ENCODE data around the gene DNASE1L1. TPM values are rescaled to one million over a fixed set of nuclear protein-coding genes. Genes with fewer than 3 reads are reported as not detected.

The DNASE1L1 gene
- total and polyA plus RNA-seq, 4 donors: 9.3 to 22.1 (median 16.7) TPM

DNA sequence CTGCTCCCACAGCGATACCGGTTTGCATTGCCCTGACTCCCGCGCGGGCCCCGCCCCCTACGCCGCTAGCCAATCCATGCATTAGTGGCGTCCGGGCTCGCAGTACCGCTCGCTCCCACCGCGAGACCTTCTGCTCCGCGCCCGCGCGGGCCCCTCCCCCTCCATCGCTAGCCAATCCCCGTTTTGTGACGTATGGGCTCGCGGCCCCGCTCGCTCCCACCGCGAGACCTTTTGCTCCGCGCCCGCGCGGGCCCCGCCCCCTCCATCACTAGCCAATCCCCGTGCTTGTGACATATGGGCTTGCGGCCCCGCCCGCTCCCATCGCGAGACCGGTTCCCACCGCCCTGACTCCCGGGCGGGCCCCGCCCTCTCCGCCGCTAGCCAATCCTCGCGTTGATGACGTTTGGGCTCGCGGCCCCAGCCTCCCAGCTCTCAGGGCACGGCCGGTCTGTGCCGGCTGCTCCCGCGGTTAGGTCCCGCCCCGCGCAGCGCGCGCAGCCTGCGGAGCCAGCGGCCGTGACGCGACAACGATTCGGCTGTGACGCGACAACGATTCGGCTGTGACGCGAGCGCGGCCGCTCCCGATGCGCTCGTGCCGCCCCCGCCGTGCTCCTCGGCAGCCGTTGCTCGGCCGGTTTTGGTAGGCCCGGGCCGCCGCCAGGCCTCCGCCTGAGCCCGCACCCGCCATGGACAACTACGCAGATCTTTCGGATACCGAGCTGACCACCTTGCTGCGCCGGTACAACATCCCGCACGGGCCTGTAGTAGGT, 30.1 kb downstream of the DNASE1L1 start, which contains the start of gene EMD:
TSS of gene EMD (plus strand) at position 497 of the 770 bp plus-strand sequence. CDS start at position 687, 190 bp downstream.
- TF ChIP-seq HNF4G (IDR thresholded peaks at IDR 0.05): no peak
- no peak for TF ChIP-seq EGR1 (IDR thresholded peaks at IDR 0.05; ENCODE audit: low read depth in 2 of 2)
- TF ChIP-seq HNF4A (conservative IDR thresholded peaks at IDR 0.05): no peak
- TF ChIP-seq RXRA (IDR thresholded peaks at IDR 0.05): peak; percentile 32 to 40
- TF ChIP-seq RAD21 (IDR thresholded peaks at IDR 0.05): no peak
- no peak for TF ChIP-seq JUND (IDR thresholded peaks at IDR 0.05)
- TF ChIP-seq ZBTB33 (IDR thresholded peaks at IDR 0.05): peak; percentile 98
- no peak for TF ChIP-seq TAF1 (conservative IDR thresholded peaks at IDR 0.05)
- TF ChIP-seq FOXA1 (IDR thresholded peaks at IDR 0.05): peak; percentile 8
- no peak for TF ChIP-seq YY1 (IDR thresholded peaks at IDR 0.05)
- TF ChIP-seq GABPA (IDR thresholded peaks at IDR 0.05 in 1 of 2, conservative IDR thresholded peaks at IDR 0.05 in 1 of 2): peak in 1 of 2 donors; percentile 41
- no peak for TF ChIP-seq FOXA2 (IDR thresholded peaks at IDR 0.05)
- TF ChIP-seq, protein P1, sequence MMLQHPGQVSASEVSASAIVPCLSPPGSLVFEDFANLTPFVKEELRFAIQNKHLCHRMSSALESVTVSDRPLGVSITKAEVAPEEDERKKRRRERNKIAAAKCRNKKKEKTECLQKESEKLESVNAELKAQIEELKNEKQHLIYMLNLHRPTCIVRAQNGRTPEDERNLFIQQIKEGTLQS (IDR thresholded peaks at IDR 0.05): no peak
- peak; percentile 96 for TF ChIP-seq SP1 (IDR thresholded peaks at IDR 0.05)
- peak; percentile 11 for TF ChIP-seq NR2F2 (IDR thresholded peaks at IDR 0.05)
- no peak for TF ChIP-seq MAX (IDR thresholded peaks at IDR 0.05)
- TF ChIP-seq, protein P2, sequence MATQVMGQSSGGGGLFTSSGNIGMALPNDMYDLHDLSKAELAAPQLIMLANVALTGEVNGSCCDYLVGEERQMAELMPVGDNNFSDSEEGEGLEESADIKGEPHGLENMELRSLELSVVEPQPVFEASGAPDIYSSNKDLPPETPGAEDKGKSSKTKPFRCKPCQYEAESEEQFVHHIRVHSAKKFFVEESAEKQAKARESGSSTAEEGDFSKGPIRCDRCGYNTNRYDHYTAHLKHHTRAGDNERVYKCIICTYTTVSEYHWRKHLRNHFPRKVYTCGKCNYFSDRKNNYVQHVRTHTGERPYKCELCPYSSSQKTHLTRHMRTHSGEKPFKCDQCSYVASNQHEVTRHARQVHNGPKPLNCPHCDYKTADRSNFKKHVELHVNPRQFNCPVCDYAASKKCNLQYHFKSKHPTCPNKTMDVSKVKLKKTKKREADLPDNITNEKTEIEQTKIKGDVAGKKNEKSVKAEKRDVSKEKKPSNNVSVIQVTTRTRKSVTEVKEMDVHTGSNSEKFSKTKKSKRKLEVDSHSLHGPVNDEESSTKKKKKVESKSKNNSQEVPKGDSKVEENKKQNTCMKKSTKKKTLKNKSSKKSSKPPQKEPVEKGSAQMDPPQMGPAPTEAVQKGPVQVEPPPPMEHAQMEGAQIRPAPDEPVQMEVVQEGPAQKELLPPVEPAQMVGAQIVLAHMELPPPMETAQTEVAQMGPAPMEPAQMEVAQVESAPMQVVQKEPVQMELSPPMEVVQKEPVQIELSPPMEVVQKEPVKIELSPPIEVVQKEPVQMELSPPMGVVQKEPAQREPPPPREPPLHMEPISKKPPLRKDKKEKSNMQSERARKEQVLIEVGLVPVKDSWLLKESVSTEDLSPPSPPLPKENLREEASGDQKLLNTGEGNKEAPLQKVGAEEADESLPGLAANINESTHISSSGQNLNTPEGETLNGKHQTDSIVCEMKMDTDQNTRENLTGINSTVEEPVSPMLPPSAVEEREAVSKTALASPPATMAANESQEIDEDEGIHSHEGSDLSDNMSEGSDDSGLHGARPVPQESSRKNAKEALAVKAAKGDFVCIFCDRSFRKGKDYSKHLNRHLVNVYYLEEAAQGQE (IDR thresholded peaks at IDR 0.05): peak; percentile 75
- TF ChIP-seq, protein P3, sequence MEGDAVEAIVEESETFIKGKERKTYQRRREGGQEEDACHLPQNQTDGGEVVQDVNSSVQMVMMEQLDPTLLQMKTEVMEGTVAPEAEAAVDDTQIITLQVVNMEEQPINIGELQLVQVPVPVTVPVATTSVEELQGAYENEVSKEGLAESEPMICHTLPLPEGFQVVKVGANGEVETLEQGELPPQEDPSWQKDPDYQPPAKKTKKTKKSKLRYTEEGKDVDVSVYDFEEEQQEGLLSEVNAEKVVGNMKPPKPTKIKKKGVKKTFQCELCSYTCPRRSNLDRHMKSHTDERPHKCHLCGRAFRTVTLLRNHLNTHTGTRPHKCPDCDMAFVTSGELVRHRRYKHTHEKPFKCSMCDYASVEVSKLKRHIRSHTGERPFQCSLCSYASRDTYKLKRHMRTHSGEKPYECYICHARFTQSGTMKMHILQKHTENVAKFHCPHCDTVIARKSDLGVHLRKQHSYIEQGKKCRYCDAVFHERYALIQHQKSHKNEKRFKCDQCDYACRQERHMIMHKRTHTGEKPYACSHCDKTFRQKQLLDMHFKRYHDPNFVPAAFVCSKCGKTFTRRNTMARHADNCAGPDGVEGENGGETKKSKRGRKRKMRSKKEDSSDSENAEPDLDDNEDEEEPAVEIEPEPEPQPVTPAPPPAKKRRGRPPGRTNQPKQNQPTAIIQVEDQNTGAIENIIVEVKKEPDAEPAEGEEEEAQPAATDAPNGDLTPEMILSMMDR (IDR thresholded peaks at IDR 0.05; ENCODE audit: low read depth, low read length, missing input control): peak; percentile 18
- DNase-seq (ENCODE audit: low spot score): peak; percentile 96
- Histone ChIP-seq H3K4me3 (ENCODE audit: low read depth in 1 of 3, low read length in 3 of 3) (peak within 1 kb of the TSS; percentile 69 to 78 (median 72)), H3K27ac (ENCODE audit: low read depth in 1 of 2, low read length in 2 of 2) (peak within 1 kb of the TSS; percentile 96 to 98), H3K27me3 (ENCODE audit: control insufficient read depth in 4 of 4, insufficient read depth in 4 of 4, low read length in 3 of 4) (no peaks in the 10 kb centered on the region), H3K9me3 (ENCODE audit: control insufficient read depth in 4 of 4, low read length in 3 of 4) (no peaks in the 10 kb centered on the region), H3K4me1 (ENCODE audit: control insufficient read depth in 4 of 4, insufficient read depth in 4 of 4, low read length in 3 of 4) (peaks cover 4 to 11% (median 7%) of the 10 kb centered on the region in 4 donors), H3K9ac (ENCODE audit: low read depth in 1 of 2, low read length in 2 of 2) (peak within 1 kb of the TSS; percentile 87 to 91), H3K36me3 (ENCODE audit: control insufficient read depth in 4 of 4, insufficient read depth in 3 of 4, low read depth in 1 of 4, low read length in 3 of 4) (no peaks in the 10 kb centered on the region)
- WGBS: under 1% methylated on average over 103 of the region's 103 CpGs
